Measurements from ENCODE around the gene SAFB. TPM values are rescaled to one million over a fixed set of nuclear protein-coding genes. Genes with fewer than 3 reads are reported as not detected.

Gene SAFB
- total RNA-seq, 1 donor from 2014 or later, result 139 TPM

- Mint-ChIP-seq H3K9me3 (no peaks in the 10 kb centered on the region), H3K4me1 (no peaks in the 10 kb centered on the region), H3K36me3 (peaks cover 62% of the 10 kb centered on the region), H3K27ac (no peak overlapping the region), H3K27me3 (ENCODE audit: low read depth) (no peaks in the 10 kb centered on the region), H3K4me3 (no peak overlapping the region)
- TF ChIP-seq CTCF (IDR thresholded peaks at IDR 0.05; ENCODE audit: unreplicated experiment), result no peak
- DNase-seq (ENCODE audit: low spot score in 2 of 2, unreplicated experiment in 2 of 2), result no peak
Measured at GRCh38 chr19:5609881-5610448, 12.9 kb upstream of the SAFB start.

GRCh38 chr19:5612891-5613865 is 9.7 kb upstream of the SAFB start:
- Mint-ChIP-seq H3K4me1 (no peaks in the 10 kb centered on the region), H3K4me3 (no peak overlapping the region), H3K27me3 (ENCODE audit: low read depth) (no peaks in the 10 kb centered on the region), H3K9me3 (no peaks in the 10 kb centered on the region), H3K27ac (no peak overlapping the region), H3K36me3 (peaks cover 57% of the 10 kb centered on the region)
- DNase-seq (ENCODE audit: low spot score in 2 of 2, unreplicated experiment in 2 of 2), result no peak
- TF ChIP-seq CTCF (IDR thresholded peaks at IDR 0.05; ENCODE audit: unreplicated experiment), result no peak

DNA sequence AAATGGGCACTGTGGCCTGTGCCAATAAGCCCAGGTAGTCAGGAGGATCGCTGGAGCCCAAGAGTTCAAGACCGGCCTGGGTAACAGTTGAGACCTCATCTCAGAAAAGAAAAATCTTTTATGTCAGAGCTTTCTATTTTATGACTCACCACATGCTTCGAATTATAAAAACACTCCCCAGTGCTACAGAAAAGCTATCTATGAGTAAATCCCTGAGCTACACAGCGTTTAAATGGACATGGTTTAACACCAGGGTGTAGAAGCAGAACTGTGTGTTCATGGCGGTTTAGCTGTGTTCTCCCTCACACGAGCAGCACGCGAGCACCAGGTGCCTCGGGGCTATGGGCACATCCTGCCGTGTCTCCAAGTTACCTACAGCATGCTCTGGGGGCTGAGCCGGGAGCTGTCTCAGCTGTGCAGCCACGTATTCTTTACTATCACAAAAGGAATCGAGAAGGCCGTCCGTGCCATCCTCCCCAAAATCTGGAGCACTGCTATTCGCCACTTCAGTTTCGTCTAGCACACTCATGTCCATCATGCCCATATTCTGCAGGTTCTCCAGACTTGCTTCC is 7.0 kb upstream of the SAFB start:
- Mint-ChIP-seq H3K36me3 (peaks cover 48% of the 10 kb centered on the region), H3K4me1 (peaks cover 5% of the 10 kb centered on the region), H3K9me3 (no peaks in the 10 kb centered on the region), H3K27me3 (ENCODE audit: low read depth) (no peaks in the 10 kb centered on the region), H3K27ac (no peak overlapping the region), H3K4me3 (no peak overlapping the region)
- DNase-seq (ENCODE audit: low spot score in 2 of 2, unreplicated experiment in 2 of 2), result no peak
- no peak for TF ChIP-seq CTCF (IDR thresholded peaks at IDR 0.05; ENCODE audit: unreplicated experiment)

DNA sequence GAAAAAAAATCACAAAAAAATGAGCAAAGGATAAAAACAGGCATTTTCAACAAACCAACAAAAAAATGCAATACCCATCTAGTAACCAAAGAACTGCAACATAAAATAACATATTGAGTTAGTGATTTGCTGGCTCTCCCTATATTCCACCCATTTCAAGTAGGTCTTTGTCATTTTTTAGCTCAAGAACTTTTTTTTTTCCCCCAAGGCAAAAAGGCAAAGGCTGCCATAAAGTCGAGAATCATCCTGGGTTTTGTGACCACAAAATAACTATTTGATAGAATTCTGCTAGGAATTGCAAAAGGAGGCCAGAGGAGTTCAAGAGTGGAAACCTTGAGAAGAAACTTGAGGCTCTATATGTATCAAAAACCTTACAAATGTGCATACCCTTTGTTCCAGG is 5.8 kb upstream of the SAFB start:
- no peak overlapping the region for H3K27ac Mint-ChIP-seq
- no peaks in the 10 kb centered on the region for H3K27me3 Mint-ChIP-seq (ENCODE audit: low read depth)
- H3K4me1 Mint-ChIP-seq, result peaks cover 14% of the 10 kb centered on the region
- H3K36me3 Mint-ChIP-seq, result peaks cover 44% of the 10 kb centered on the region
- H3K4me3 Mint-ChIP-seq, result no peak overlapping the region
- no peak for TF ChIP-seq CTCF (IDR thresholded peaks at IDR 0.05; ENCODE audit: unreplicated experiment)
- DNase-seq (ENCODE audit: low spot score in 2 of 2, unreplicated experiment in 2 of 2), result no peak
- H3K9me3 Mint-ChIP-seq, result no peaks in the 10 kb centered on the region

- H3K27me3 Mint-ChIP-seq (ENCODE audit: low read depth), result no peaks in the 10 kb centered on the region
- no peak overlapping the region for H3K27ac Mint-ChIP-seq
- no peak overlapping the region for H3K4me3 Mint-ChIP-seq
- no peaks in the 10 kb centered on the region for H3K9me3 Mint-ChIP-seq
- no peak for DNase-seq (ENCODE audit: low spot score in 2 of 2, unreplicated experiment in 2 of 2)
- no peak for TF ChIP-seq CTCF (IDR thresholded peaks at IDR 0.05; ENCODE audit: unreplicated experiment)
- H3K36me3 Mint-ChIP-seq, result peaks cover 30% of the 10 kb centered on the region
- peaks cover 17% of the 10 kb centered on the region for H3K4me1 Mint-ChIP-seq
Measured at GRCh38 chr19:5618591-5618990, 4.3 kb upstream of the SAFB start.
